GM21390 (cell line): ENCODE data around the gene AK5.
A peak's percentile ranks its signal among the peaks of the same experiment; 100 is the strongest.
"Not testable (repeated sequence)": the region's sequence is repeated elsewhere in the genome, so short reads cannot be mapped to it uniquely, and the experiment has no call there.

Experiments used
- ATAC-seq: cut with Tn5 transposase; IDR thresholded peaks from one replicate; pipeline ENCODE4 v1.9.1; 2021; ENCODE audit not compliant: unreplicated experiment

The AK5 gene

DNA sequence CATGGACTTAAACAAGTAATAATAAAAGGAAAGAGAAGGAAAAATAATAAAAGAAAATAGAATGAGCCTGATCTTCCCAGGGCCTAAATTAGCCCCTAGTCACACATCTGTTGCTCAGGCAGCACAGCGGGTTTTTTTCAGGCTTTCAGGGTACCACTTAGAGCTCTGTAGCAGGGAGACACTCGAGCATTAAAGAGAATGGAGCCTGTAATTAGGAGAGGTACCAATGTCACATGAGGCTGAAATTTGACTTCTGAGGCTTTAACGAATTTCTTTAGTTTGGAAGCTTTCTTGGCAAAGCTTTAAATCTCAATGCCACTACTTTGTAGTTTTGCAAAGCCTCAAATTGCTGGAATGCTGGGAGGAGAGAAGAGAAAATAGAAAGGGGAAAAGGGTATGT, 116.3 kb downstream of the AK5 start:
- ATAC-seq, result no peak

DNA sequence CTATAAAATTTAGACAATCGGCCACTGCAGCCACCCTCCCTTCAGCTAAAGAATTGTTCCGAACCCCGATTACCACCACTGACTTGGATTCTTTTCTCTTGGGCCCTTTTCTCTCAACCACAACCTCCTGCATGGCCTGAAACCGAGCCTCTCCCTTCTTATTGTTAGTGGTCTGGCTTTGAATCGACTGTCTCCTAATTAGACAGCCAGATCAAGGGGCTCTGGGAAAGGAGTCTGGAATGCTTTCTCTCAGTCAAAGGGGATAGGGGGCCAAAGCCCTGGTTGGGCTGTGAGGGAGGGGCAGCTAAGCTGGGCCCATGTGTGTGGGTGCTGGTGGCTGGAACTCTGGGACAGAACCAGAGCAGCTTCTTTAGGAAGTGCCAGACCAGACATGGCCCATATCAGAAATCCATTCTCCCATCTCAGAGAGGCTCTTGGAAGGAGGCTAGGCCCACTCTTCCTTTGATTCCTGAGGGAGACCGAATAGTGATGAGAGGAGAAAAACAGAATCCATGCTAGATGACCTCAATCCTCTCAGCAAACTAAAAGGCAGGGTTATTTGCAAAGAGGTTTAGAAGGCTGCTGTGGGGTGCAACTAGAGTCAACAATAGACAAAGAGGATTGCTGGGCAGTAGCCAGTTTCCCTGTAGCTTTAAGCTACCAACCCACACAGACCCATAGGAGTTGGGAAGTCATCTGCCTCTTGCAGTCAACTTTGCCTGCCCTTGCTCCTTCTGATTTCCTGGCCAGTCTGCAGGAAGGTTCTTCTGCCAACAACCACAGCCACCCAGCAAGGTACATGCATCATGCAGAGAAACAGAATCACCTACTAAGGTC, 117.6 kb downstream of the AK5 start:
- ATAC-seq, result no peak

GRCh38 chr1:77400781-77401180, 119.0 kb downstream of the AK5 start:
- ATAC-seq, result no peak

DNA sequence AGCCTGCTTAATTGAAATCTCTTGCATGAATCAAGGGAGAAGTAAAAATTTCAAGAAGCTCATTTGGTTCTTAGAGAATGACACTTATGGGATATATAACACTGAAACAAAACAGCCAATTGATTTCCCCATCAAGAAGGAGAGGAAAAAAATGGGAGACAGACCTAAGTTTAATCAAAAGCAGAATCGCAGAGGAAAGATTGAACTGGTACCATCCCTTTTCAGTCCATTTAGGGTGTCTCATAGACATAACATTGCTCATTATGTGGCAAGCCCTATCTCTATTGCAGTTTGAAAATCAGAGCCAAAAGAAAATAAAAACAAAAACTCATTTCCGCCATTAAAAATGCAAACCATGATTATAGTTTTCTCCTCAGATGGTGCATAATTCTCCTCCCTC, 119.6 kb downstream of the AK5 start:
- no peak for ATAC-seq

DNA sequence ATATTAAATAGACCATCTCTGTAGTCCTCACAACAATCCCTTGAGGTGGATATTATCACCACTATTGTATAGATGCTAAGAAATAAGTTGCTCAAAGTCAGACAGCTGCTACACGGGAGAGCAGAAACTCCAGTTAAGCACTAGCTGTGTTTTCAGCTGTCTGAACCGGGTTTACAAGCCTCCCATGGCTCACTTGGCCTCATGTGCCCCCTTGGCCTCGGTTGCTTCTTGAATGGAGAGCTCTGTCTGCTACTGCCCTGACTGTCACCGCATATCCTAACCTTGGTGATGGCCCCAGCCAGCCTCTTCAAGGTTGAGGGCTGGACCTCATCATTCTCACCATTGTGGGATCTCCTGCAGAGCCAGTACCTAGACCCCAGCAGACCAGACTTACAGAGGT, 123.4 kb downstream of the AK5 start:
- no peak for ATAC-seq

- ATAC-seq, result no peak
These were observed 124.8 kb downstream of the AK5 start for GRCh38 chr1:77406661-77407060.

GRCh38 chr1:77407738-77408375, 126.0 kb downstream of the AK5 start:
- no peak for ATAC-seq

GRCh38 chr1:77408933-77409332, 127.1 kb downstream of the AK5 start:
- not testable (repeated sequence) for ATAC-seq

- no peak for ATAC-seq
These were observed 130.4 kb downstream of the AK5 start for GRCh38 chr1:77412069-77412819.

DNA sequence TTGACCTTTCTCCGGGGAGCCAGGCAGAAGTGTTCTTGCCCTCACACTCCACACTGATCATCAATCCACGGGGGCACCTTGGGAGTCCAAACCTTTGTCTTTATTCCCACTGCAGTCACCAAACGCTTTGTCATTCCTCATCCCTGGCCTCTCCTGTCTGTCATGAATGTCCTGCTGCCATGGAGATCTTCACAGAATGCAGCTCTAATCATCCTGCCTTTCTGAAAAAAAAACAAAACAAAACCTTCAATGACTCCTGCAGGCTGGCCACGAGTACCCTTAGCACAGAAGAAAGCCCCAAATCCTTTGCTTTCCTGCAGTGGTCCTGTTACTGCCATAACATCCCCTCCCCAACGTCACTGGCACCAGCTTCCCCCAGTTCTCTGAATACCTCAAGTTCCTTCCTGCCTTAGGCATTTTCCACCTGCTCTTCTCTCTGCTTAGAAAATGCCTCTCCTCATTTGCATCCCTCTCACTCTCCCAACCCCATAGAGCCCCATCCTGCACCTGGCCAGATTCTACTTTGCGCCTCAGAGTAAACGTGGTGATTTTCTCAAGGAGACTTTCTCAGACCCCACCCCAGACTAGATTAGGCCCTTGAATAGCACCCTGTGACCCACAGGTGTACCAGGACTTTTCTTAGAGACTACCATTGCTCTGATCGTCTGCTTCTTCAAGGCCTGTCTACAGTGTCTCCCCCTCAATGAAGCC, 131.2 kb downstream of the AK5 start:
- peak; percentile 44 for ATAC-seq

- ATAC-seq, result peak; percentile 88
These were observed 131.9 kb downstream of the AK5 start for GRCh38 chr1:77413541-77414335.

- no peak for ATAC-seq
These were observed 133.8 kb downstream of the AK5 start for GRCh38 chr1:77415579-77415978.

GRCh38 chr1:77416692-77417450, 135.1 kb downstream of the AK5 start:
- ATAC-seq, result no peak

DNA sequence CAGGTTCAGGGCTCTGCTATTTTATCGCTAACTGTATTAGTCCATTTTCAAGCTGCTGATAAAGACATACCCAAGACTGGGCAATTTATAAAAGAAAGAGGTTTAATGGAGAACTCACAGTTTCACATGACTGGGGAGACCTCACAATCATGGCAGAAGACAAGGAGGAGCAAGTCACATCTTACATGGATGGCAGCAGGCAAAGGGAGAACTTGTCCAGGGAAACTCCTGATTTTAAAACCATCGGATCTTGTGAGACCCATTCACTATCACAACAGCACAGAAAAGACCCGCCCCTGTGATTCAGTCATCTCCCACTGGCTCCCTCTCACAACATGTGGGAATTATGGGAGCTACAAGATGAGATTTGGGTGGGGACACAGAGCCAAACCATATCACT, 136.2 kb downstream of the AK5 start:
- not testable (repeated sequence) for ATAC-seq

- peak; percentile 72 for ATAC-seq
These were observed 139.8 kb downstream of the AK5 start for GRCh38 chr1:77421504-77422233.

- no peak for ATAC-seq
These were observed 142.4 kb downstream of the AK5 start for GRCh38 chr1:77424236-77424635.

DNA sequence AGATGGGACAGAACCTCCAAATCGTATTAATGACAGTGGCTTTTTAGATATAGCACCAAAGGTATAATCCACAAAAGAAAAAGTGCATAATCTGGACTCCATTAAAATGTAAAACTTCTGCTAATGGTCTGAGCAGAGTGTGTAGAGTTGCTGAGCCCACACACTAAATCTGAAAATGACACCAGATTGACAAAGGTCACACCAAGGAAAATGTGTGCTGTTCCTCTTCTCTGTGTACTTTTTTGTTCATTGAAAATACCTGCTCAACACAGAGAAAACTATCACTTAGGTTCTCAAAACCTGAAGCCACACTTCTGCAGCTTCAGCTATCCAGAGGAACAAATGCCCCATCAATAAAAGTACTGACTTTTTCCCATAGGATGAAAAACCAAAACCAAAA, 146.2 kb downstream of the AK5 start:
- no peak for ATAC-seq

DNA sequence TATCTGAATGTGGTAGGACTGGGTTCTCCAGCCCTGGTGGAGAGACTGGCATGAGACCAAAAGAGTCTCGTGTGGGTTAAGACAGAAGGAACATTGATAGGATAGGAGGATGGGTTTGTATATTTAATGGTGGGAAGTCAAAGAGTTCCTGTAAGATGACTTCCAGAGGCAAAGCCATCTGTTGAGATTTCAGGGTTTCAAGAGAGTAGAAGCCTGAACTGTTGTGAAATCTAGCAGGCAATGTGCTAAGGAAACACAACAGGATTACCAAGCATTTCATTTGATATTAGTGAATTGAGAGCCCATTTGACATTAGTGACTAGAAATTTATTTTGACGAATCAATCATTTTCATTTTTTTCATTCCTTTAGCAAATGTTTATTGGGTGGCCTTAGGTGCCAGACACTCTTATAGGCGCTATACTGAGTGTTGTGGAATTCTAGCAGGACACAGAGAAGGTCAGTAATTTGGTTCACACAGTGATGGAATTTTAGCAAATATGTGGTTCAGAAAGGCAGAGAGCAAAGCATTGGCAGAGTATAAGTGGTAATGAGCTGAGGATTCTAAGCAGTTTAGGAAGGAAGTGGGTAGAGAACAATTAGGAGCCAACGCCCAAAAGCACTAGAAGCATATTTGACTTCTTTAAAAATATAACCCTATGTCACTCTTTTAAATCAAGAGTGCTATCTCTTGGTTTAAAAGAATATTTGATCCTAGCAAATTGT, 149.3 kb downstream of the AK5 start:
- no peak for ATAC-seq
